B cell (primary cell): Measurements from ENCODE around the gene OTOA. TPM values are rescaled to one million over a fixed set of nuclear protein-coding genes. Genes with fewer than 3 reads are reported as not detected.

Experiments
- ATAC-seq: fragments of 200-7000 bp; cut with Tn5 transposase; one replicate; pipeline ENCODE4 v1.10.0; 2021; ENCODE audit warnings: low read depth, mild to moderate bottlenecking, moderate number of reproducible peaks, moderate library complexity
- CTCF ChIA-PET: fragments of 350-600 bp; sonication (Branson Sonifier 250); formaldehyde crosslinking; loops from one replicate; lab custom pipeline; 2021; ENCODE audit warnings: antibody characterized with exemption, inconsistent platforms; lab: Charles Lee
- POLR2A ChIA-PET: fragments of 350-600 bp; sonication (Branson Sonifier 250); formaldehyde crosslinking; loops from one replicate; lab custom pipeline; 2021; ENCODE audit warnings: antibody characterized with exemption; lab: Charles Lee
- DNase-seq: peaks from one replicate; pipeline ENCODE4 v3.0.0; 2013
- H2AFZ ChIP-seq: 2 replicates; pipeline ENCODE4 v1.6.1; 2012; ENCODE audit warnings: mild to moderate bottlenecking, low read depth, low read length; ENCODE audit not compliant: insufficient read depth, poor library complexity, severe bottlenecking
- H3K27ac ChIP-seq, 2 donors: 1 replicate in 1 of 2; 2 replicates in 1 of 2; pipeline ENCODE4 v1.5.1; 2012 to 2013; ENCODE audit warnings: low read length in 2 of 2, mild to moderate bottlenecking in 2 of 2, moderate library complexity in 1 of 2
- H3K27me3 ChIP-seq, 4 experiments: fragments of 200-600 bp in 1 of 4; sonication (generic) in 1 of 4; replicated peaks in 1 of 4; 1 replicate in 2 of 4; 2 replicates in 2 of 4; pipeline versions ENCODE4 v1.6.1 to v1.7.0; 2013 to 2016; ENCODE audit warnings: low read length in 3 of 4, mild to moderate bottlenecking in 2 of 4, mixed read lengths in 1 of 4, moderate library complexity in 1 of 4; ENCODE audit not compliant: insufficient read depth in 4 of 4, control insufficient read depth in 3 of 4; ENCODE audit errors: control extremely low read depth in 1 of 4
- H3K36me3 ChIP-seq, 2 experiments: replicated peaks in 1 of 2; 1 replicate in 1 of 2; 2 replicates in 1 of 2; pipeline versions ENCODE4 v1.6.1 to v1.7.1; 2013; ENCODE audit warnings: low read length in 1 of 2; ENCODE audit not compliant: insufficient read depth in 2 of 2, control insufficient read depth in 1 of 2; ENCODE audit errors: control extremely low read depth in 1 of 2, extremely low read depth in 1 of 2
- H3K4me1 ChIP-seq, 2 donors: fragments of 200-600 bp in 1 of 2; sonication (generic) in 1 of 2; 1 replicate in 1 of 2; 2 replicates in 1 of 2; pipeline versions ENCODE4 v1.5.1 to v1.6.1; 2013 to 2017; ENCODE audit warnings: low read length in 2 of 2; ENCODE audit not compliant: control insufficient read depth in 2 of 2, insufficient read depth in 2 of 2
- H3K4me2 ChIP-seq: replicated peaks from 2 replicates; pipeline ENCODE3; 2012; ENCODE audit warnings: mild to moderate bottlenecking, low read depth, low read length; ENCODE audit not compliant: poor library complexity, severe bottlenecking
- H3K4me3 ChIP-seq, 5 experiments: fragments of 200-600 bp in 1 of 5; sonication (generic) in 1 of 5; 1 replicate in 3 of 5; 2 replicates in 2 of 5; pipeline versions ENCODE4 v1.5.1 to v1.7.0; 2011 to 2016; ENCODE audit warnings: low read length in 4 of 5, mild to moderate bottlenecking in 4 of 5, low read depth in 2 of 5, control low read depth in 1 of 5, moderate library complexity in 1 of 5; ENCODE audit not compliant: insufficient read depth in 1 of 5; ENCODE audit errors: control extremely low read depth in 1 of 5, extremely low read depth in 1 of 5
- H3K79me2 ChIP-seq: fragments of 200-600 bp; sonication (generic); one replicate; pipeline ENCODE4 v1.6.0; 2016; ENCODE audit warnings: low read length; ENCODE audit not compliant: control insufficient read depth, insufficient read depth
- H3K9ac ChIP-seq: fragments of 200-600 bp; sonication (generic); 2 replicates; pipeline ENCODE4 v1.6.1; 2017; ENCODE audit warnings: mild to moderate bottlenecking, low read length, moderate library complexity
- H3K9me3 ChIP-seq, 3 donors: one replicate each; pipeline versions ENCODE4 v1.6.1 to v1.7.1; 2013; ENCODE audit warnings: low read length in 2 of 3; ENCODE audit not compliant: control insufficient read depth in 2 of 3, insufficient read depth in 1 of 3; ENCODE audit errors: control extremely low read depth in 1 of 3
- H4K20me1 ChIP-seq: 2 replicates; pipeline ENCODE4 v1.6.0; 2012; ENCODE audit warnings: mild to moderate bottlenecking, low read length; ENCODE audit not compliant: insufficient read depth, control insufficient read depth, poor library complexity, severe bottlenecking
- H3K27ac Mint-ChIP-seq: one replicate; pipeline ENCODE4 v1.8.0; 2021; ENCODE audit warnings: mixed read lengths
- H3K27me3 Mint-ChIP-seq: one replicate; pipeline ENCODE4 v1.8.0; 2021; ENCODE audit warnings: mixed read lengths
- H3K4me1 Mint-ChIP-seq: one replicate; pipeline ENCODE4 v1.8.0; 2021; ENCODE audit warnings: mixed read lengths
- H3K4me3 Mint-ChIP-seq: one replicate; pipeline ENCODE4 v1.8.0; 2021; ENCODE audit warnings: mixed read lengths
- H3K9me3 Mint-ChIP-seq: one replicate; pipeline ENCODE4 v1.8.0; 2022; ENCODE audit warnings: mixed read lengths; ENCODE audit not compliant: insufficient read depth
- CTCF ChIP-seq: fragments of 200-600 bp; IDR thresholded peaks from one replicate; pipeline ENCODE4 v1.8.0; 2022; ENCODE audit warnings: antibody characterized with exemption, mild to moderate bottlenecking
- EZH2 ChIP-seq: IDR thresholded peaks from 2 replicates; pipeline ENCODE4 v1.6.1; 2012; ENCODE audit warnings: borderline replicate concordance, low read depth, mild to moderate bottlenecking, moderate library complexity, low read length; ENCODE audit not compliant: insufficient read depth, poor library complexity, severe bottlenecking
- WGBS: methylation state at CpG from one replicate; pipeline ENCODE4 v1.1.5; 2013; ENCODE audit warnings: missing lambda C conversion rate; ENCODE audit not compliant: insufficient coverage; 5-methylcytosine and 5-hydroxymethylcytosine counted together
- intact Hi-C: fragments of 100-400 bp; cut with micrococcal nuclease; formaldehyde crosslinking; loops from one replicate; pipeline ENCODE4 v1.10.0; 2022
- polyA plus RNA-seq: library from polyadenylated mRNA; depleted of rRNA; stranded (reverse); fragments of >200 nt; gene quantifications from 2 replicates; pipeline ENCODE4 v1.2.3, GENCODE V29; 2012
- total RNA-seq, 2 donors: library from RNA; stranded (reverse); fragments of 120-200 nt in 1 of 2; gene quantifications; 1 replicate in 1 of 2; 2 replicates in 1 of 2; pipeline versions ENCODE4 v1.2.3 to v1.2.4, GENCODE V29; 2013 to 2022

Gene OTOA
- total and polyA plus RNA-seq, 2 donors (not counting 1 experiment from before 2014, with no cell fraction given), result 0.39 TPM; not detected in 1

- H2AFZ ChIP-seq, result no peak overlapping the region
- ChIA-PET POLR2A (no interaction called here), CTCF (interaction anchor here (0.9 to 1.9 kb wide), 3 partner anchors 14 to 90 kb away, joined by 3 to 4 read pairs (median 4); no protein-coding TSS in a partner anchor)
- H3K4me2 ChIP-seq, result no peak overlapping the region
- no peak overlapping the region for H3K4me3 Mint-ChIP-seq
- no peak overlapping the region for H3K27ac Mint-ChIP-seq
- H3K4me1 ChIP-seq, result no peaks in the 10 kb centered on the region
- no peak overlapping the region for H3K9ac ChIP-seq
- intact Hi-C loops, result no loop called here
- TF ChIP-seq CTCF, result no peak
- TF ChIP-seq EZH2, result no peak
- no peaks in the 10 kb centered on the region for H3K27me3 ChIP-seq
- no peaks in the 10 kb centered on the region for H3K9me3 Mint-ChIP-seq
- H3K4me1 Mint-ChIP-seq, result no peaks in the 10 kb centered on the region
- no peaks in the 10 kb centered on the region for H3K27me3 Mint-ChIP-seq
- H3K4me3 ChIP-seq, result no peak overlapping the region
- no peaks in the 10 kb centered on the region for H4K20me1 ChIP-seq
- H3K27ac ChIP-seq, result no peak overlapping the region
- H3K36me3 ChIP-seq, result no peaks in the 10 kb centered on the region
- H3K79me2 ChIP-seq, result no peaks in the 10 kb centered on the region
- WGBS, result 100% methylated on average over 2 of the region's 7 CpGs
- ATAC-seq (no peak), DNase-seq (no peak)
- H3K9me3 ChIP-seq, result peaks cover 0 to 5% (median 4%) of the 10 kb centered on the region in 3 donors
Measured at GRCh38 chr16:21722771-21723455, 59.1 kb downstream of the OTOA start.

GRCh38 chr16:21723532-21723931 lies 59.8 kb downstream of the OTOA start:
- no peak overlapping the region for H3K9ac ChIP-seq
- ChIA-PET CTCF (interaction anchor here (1.9 kb wide), 1 partner anchor 15 kb away, joined by 4 read pairs; no protein-coding TSS in a partner anchor), POLR2A (no interaction called here)
- H3K4me3 ChIP-seq, result no peak overlapping the region
- no peaks in the 10 kb centered on the region for H3K79me2 ChIP-seq
- no peaks in the 10 kb centered on the region for H3K36me3 ChIP-seq
- H3K4me1 Mint-ChIP-seq, result no peaks in the 10 kb centered on the region
- H3K4me3 Mint-ChIP-seq, result no peak overlapping the region
- ATAC-seq, result no peak
- H3K4me1 ChIP-seq, result no peaks in the 10 kb centered on the region
- H3K27me3 ChIP-seq, result no peaks in the 10 kb centered on the region
- peaks cover 0 to 5% (median 4%) of the 10 kb centered on the region in 3 donors for H3K9me3 ChIP-seq
- H3K27me3 Mint-ChIP-seq, result peaks cover 4% of the 10 kb centered on the region
- H3K27ac ChIP-seq, result no peak overlapping the region
- intact Hi-C loops, result no loop called here
- no peaks in the 10 kb centered on the region for H3K9me3 Mint-ChIP-seq
- DNase-seq, result no peak
- H3K4me2 ChIP-seq, result no peak overlapping the region
- TF ChIP-seq EZH2 (no peak), CTCF (no peak)
- H2AFZ ChIP-seq, result no peak overlapping the region
- no peak overlapping the region for H3K27ac Mint-ChIP-seq
- no peaks in the 10 kb centered on the region for H4K20me1 ChIP-seq
- 95% methylated on average over 2 of the region's 2 CpGs for WGBS
